ENCODE results near the gene COL6A6.

DNA sequence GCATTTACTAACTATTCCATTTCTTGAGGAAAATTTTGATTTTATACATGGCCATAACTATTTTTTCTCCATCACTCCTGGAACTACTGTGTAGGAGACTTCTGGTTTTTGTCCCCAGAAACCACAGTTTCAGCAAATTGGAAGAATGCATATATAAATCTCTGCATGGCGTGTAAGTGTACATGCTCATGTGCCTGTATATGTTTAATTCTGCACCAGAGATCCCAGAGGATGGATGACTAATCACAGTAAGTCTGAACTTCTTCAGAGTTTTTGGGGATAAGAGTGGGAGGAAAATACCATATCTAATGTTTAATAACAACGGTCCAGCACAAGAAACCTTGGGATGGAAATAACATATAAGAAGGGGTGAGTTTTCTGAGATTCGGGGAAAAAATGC is 10.9 kb upstream of the COL6A6 start:
- TF ChIP-seq, protein P1, sequence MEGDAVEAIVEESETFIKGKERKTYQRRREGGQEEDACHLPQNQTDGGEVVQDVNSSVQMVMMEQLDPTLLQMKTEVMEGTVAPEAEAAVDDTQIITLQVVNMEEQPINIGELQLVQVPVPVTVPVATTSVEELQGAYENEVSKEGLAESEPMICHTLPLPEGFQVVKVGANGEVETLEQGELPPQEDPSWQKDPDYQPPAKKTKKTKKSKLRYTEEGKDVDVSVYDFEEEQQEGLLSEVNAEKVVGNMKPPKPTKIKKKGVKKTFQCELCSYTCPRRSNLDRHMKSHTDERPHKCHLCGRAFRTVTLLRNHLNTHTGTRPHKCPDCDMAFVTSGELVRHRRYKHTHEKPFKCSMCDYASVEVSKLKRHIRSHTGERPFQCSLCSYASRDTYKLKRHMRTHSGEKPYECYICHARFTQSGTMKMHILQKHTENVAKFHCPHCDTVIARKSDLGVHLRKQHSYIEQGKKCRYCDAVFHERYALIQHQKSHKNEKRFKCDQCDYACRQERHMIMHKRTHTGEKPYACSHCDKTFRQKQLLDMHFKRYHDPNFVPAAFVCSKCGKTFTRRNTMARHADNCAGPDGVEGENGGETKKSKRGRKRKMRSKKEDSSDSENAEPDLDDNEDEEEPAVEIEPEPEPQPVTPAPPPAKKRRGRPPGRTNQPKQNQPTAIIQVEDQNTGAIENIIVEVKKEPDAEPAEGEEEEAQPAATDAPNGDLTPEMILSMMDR (IDR thresholded peaks at IDR 0.05) = no peak
- TF ChIP-seq ZFX (IDR thresholded peaks at IDR 0.05; ENCODE audit: borderline replicate concordance) = no peak

Data from 22Rv1 (cell line).